ENCODE data around the gene STH. TPM values are rescaled to one million over a fixed set of nuclear protein-coding genes. Genes with fewer than 3 reads are reported as not detected.
"Not testable (repeated sequence)": the region's sequence is repeated elsewhere in the genome, so short reads cannot be mapped to it uniquely, and the experiment has no call there.

STH gene
- total RNA-seq, 2 donors from 2014 or later: not detected

GRCh38 chr17:45995627-45996270 lies 3.3 kb upstream of the STH start:
- Mint-ChIP-seq H3K4me3 (no peak overlapping the region), H3K27me3 (no peaks in the 10 kb centered on the region), H3K36me3 (ENCODE audit: low read depth) (peaks cover 2% of the 10 kb centered on the region), H3K27ac (no peak overlapping the region), H3K4me1 (no peaks in the 10 kb centered on the region)
- DNase-seq: no peak
- no peak for ATAC-seq
- no peaks in the 10 kb centered on the region for H3K9me3 ChIP-seq (ENCODE audit: control insufficient read depth, low read length, poor library complexity, severe bottlenecking)

GRCh38 chr17:45996282-45996937 lies 2.6 kb upstream of the STH start:
- H3K36me3 Mint-ChIP-seq (ENCODE audit: low read depth): peaks cover 2% of the 10 kb centered on the region
- no peak for DNase-seq
- no peaks in the 10 kb centered on the region for H3K9me3 ChIP-seq (ENCODE audit: control insufficient read depth, low read length, poor library complexity, severe bottlenecking)
- H3K4me1 Mint-ChIP-seq: peaks cover 2% of the 10 kb centered on the region
- no peaks in the 10 kb centered on the region for H3K27me3 Mint-ChIP-seq
- H3K4me3 Mint-ChIP-seq: no peak overlapping the region
- no peak overlapping the region for H3K27ac Mint-ChIP-seq
- no peak for ATAC-seq

- no peak for DNase-seq
- no peaks in the 10 kb centered on the region for H3K9me3 ChIP-seq (ENCODE audit: control insufficient read depth, low read length, poor library complexity, severe bottlenecking)
- no peaks in the 10 kb centered on the region for H3K27me3 Mint-ChIP-seq
- peaks cover 4% of the 10 kb centered on the region for H3K4me1 Mint-ChIP-seq
- peak overlapping the region; percentile 29 for H3K27ac Mint-ChIP-seq
- no peak overlapping the region for H3K4me3 Mint-ChIP-seq
- peaks cover 2% of the 10 kb centered on the region for H3K36me3 Mint-ChIP-seq (ENCODE audit: low read depth)
- no peak for ATAC-seq
Observed at GRCh38 chr17:45997166-45997565, 1.9 kb upstream of the STH start.

GRCh38 chr17:45997624-45998023 lies 1.4 kb upstream of the STH start:
- H3K4me1 Mint-ChIP-seq: peaks cover 6% of the 10 kb centered on the region

GRCh38 chr17:45999900-46000290 lies 845 bp downstream of the STH start:
- Mint-ChIP-seq H3K27ac (no peak overlapping the region), H3K27me3 (no peaks in the 10 kb centered on the region), H3K4me1 (peaks cover 6% of the 10 kb centered on the region), H3K36me3 (ENCODE audit: low read depth) (peaks cover 2% of the 10 kb centered on the region), H3K4me3 (no peak overlapping the region)
- ATAC-seq (no peak), DNase-seq (no peak)
- H3K9me3 ChIP-seq (ENCODE audit: control insufficient read depth, low read length, poor library complexity, severe bottlenecking): no peaks in the 10 kb centered on the region

More at GRCh38 chr17:45997624-45998023, 1.4 kb upstream of the STH start:
- no peaks in the 10 kb centered on the region for H3K27me3 Mint-ChIP-seq
- H3K27ac Mint-ChIP-seq: peak overlapping the region; percentile 29
- no peaks in the 10 kb centered on the region for H3K9me3 ChIP-seq (ENCODE audit: control insufficient read depth, low read length, poor library complexity, severe bottlenecking)
- no peak for ATAC-seq
- H3K36me3 Mint-ChIP-seq (ENCODE audit: low read depth): peaks cover 2% of the 10 kb centered on the region
- H3K4me3 Mint-ChIP-seq: no peak overlapping the region
- no peak for DNase-seq

- DNase-seq (no peak), ATAC-seq (no peak)
- H3K4me3 Mint-ChIP-seq: no peak overlapping the region
- no peaks in the 10 kb centered on the region for H3K9me3 ChIP-seq (ENCODE audit: control insufficient read depth, low read length, poor library complexity, severe bottlenecking)
- no peak overlapping the region for H3K27ac Mint-ChIP-seq
- peaks cover 1% of the 10 kb centered on the region for H3K36me3 Mint-ChIP-seq (ENCODE audit: low read depth)
- H3K27me3 Mint-ChIP-seq: no peaks in the 10 kb centered on the region
- peaks cover 6% of the 10 kb centered on the region for H3K4me1 Mint-ChIP-seq
Observed at GRCh38 chr17:46000292-46000691, 1.2 kb downstream of the STH start.

GRCh38 chr17:46000757-46001156 lies 1.7 kb downstream of the STH start:
- H3K9me3 ChIP-seq (ENCODE audit: control insufficient read depth, low read length, poor library complexity, severe bottlenecking): no peaks in the 10 kb centered on the region
- Mint-ChIP-seq H3K36me3 (ENCODE audit: low read depth) (no peaks in the 10 kb centered on the region), H3K27ac (no peak overlapping the region), H3K27me3 (no peaks in the 10 kb centered on the region), H3K4me3 (no peak overlapping the region), H3K4me1 (peaks cover 6% of the 10 kb centered on the region)
- ATAC-seq (no peak), DNase-seq (no peak)

GRCh38 chr17:46001390-46002310 lies 2.6 kb downstream of the STH start:
- no peaks in the 10 kb centered on the region for H3K9me3 ChIP-seq (ENCODE audit: control insufficient read depth, low read length, poor library complexity, severe bottlenecking)
- H3K4me1 Mint-ChIP-seq: peaks cover 6% of the 10 kb centered on the region
- DNase-seq (no peak), ATAC-seq (no peak)
- H3K36me3 Mint-ChIP-seq (ENCODE audit: low read depth): no peaks in the 10 kb centered on the region
- no peaks in the 10 kb centered on the region for H3K27me3 Mint-ChIP-seq
- no peak overlapping the region for H3K4me3 Mint-ChIP-seq
- no peak overlapping the region for H3K27ac Mint-ChIP-seq

- peak overlapping the region; percentile 32 for H3K27ac Mint-ChIP-seq
- H3K4me3 Mint-ChIP-seq: no peak overlapping the region
- H3K27me3 Mint-ChIP-seq: no peaks in the 10 kb centered on the region
- peak; percentile 51 to 68 (median 56) for DNase-seq
- no peaks in the 10 kb centered on the region for H3K36me3 Mint-ChIP-seq (ENCODE audit: low read depth)
- no peaks in the 10 kb centered on the region for H3K9me3 ChIP-seq (ENCODE audit: control insufficient read depth, low read length, poor library complexity, severe bottlenecking)
- ATAC-seq: peak; percentile 96
- H3K4me1 Mint-ChIP-seq: peaks cover 6% of the 10 kb centered on the region
Observed at GRCh38 chr17:46002311-46002972, 3.4 kb downstream of the STH start.

- no peaks in the 10 kb centered on the region for H3K9me3 ChIP-seq (ENCODE audit: control insufficient read depth, low read length, poor library complexity, severe bottlenecking)
- DNase-seq (no peak), ATAC-seq (peak; percentile 20)
- Mint-ChIP-seq H3K27me3 (no peaks in the 10 kb centered on the region), H3K4me3 (no peak overlapping the region), H3K4me1 (peaks cover 6% of the 10 kb centered on the region), H3K27ac (peak overlapping the region; percentile 32), H3K36me3 (ENCODE audit: low read depth) (no peaks in the 10 kb centered on the region)
Observed at GRCh38 chr17:46002973-46003316, 3.9 kb downstream of the STH start.

GRCh38 chr17:46003907-46004748 lies 5.1 kb downstream of the STH start:
- Mint-ChIP-seq H3K4me3 (no peak overlapping the region), H3K4me1 (peaks cover 6% of the 10 kb centered on the region), H3K27ac (no peak overlapping the region), H3K36me3 (ENCODE audit: low read depth) (no peaks in the 10 kb centered on the region), H3K27me3 (no peaks in the 10 kb centered on the region)
- DNase-seq (no peak), ATAC-seq (no peak)
- H3K9me3 ChIP-seq (ENCODE audit: control insufficient read depth, low read length, poor library complexity, severe bottlenecking): no peaks in the 10 kb centered on the region

- H3K36me3 Mint-ChIP-seq (ENCODE audit: low read depth); H3K9me3 ChIP-seq (ENCODE audit: control insufficient read depth, low read length, poor library complexity, severe bottlenecking); H3K27me3 Mint-ChIP-seq; DNase-seq; H3K27ac Mint-ChIP-seq; ATAC-seq; H3K4me3 Mint-ChIP-seq; H3K4me1 Mint-ChIP-seq: not testable (repeated sequence)
Observed at GRCh38 chr17:46006082-46006481, 7.0 kb downstream of the STH start.

Data from T-helper 17 cell (primary cell).